H54 (cell line): Measurements from ENCODE around the gene HNRNPA1.
A peak's percentile ranks its signal among the peaks of the same experiment; 100 is the strongest.
"Not testable (repeated sequence)": the region's sequence is repeated elsewhere in the genome, so short reads cannot be mapped to it uniquely, and the experiment has no call there.

Source experiments
- DNase-seq: peaks from one replicate; pipeline ENCODE4 v3.0.0; 2011; ENCODE audit warnings: low spot score, mixed read lengths; ENCODE audit not compliant: insufficient read length
- FAIRE-seq: peaks from 3 replicates; lab custom pipeline; 2011; peaks lifted over from hg19 to GRCh38; lab: Jason Lieb, UNC
- POLR2A ChIP-seq: IDR thresholded peaks from 2 replicates; pipeline ENCODE4 v1.6.1; 2011; ENCODE audit warnings: low read depth, mild to moderate bottlenecking, low read length

Gene HNRNPA1

GRCh38 chr12:54259194-54260011, 21.1 kb upstream of the HNRNPA1 start:
- no peak for TF ChIP-seq POLR2A
- peak; percentile 84 for FAIRE-seq
- DNase-seq: peak; percentile 73

- TF ChIP-seq POLR2A: no peak
- no peak for DNase-seq
- FAIRE-seq: no peak
Measured at GRCh38 chr12:54261815-54262402, 18.6 kb upstream of the HNRNPA1 start.

DNA sequence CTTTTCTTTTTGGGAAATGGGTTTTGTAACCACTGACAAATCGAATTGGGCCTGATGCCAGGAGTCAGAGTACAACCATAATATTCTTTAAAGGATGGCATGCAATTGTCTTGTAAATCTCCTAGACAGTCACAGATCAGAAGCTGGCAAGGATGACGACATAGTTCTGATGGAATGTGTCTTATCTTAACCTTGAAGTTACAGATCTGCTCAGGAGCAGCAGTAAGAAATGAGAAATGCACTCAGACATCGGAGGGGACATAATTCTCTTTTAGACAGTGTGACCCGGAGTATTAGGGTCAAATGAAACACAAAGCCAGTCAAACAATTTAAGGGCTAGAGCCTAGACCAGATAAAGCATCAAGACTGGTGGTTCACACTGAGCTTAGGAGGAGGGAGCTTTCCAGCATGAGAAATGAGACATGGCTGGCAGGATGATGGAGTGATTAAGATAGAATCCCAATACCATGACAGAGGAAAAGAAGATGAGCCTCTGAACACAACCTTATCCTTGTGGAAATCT, 18.1 kb upstream of the HNRNPA1 start:
- DNase-seq (no peak), FAIRE-seq (no peak)
- no peak for TF ChIP-seq POLR2A

DNA sequence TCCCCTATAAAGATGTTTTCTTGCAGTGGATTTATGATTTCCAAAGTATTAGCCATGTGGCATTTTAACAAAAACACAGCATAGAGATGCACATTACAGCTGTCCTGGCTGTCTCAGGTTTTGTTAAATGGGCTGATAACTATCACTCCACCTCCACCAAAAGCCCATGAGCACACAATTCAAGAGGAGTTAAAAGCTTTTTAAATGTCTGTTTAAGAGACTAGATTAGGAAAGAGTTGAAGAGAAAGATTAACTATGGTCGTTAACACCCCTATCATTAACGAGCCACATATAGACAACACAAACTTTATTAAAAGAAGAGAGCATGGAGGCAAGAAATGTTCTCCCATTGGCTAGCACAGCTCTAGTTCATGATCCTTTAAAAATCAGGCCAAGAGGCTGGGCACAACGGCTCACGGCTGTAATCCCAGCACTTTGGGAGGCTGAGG, 15.1 kb upstream of the HNRNPA1 start:
- no peak for TF ChIP-seq POLR2A
- no peak for FAIRE-seq
- no peak for DNase-seq

- FAIRE-seq (no peak), DNase-seq (no peak)
- no peak for TF ChIP-seq POLR2A
Measured at GRCh38 chr12:54266852-54267251, 13.7 kb upstream of the HNRNPA1 start.

- no peak for TF ChIP-seq POLR2A
- DNase-seq: no peak
- FAIRE-seq: no peak
Measured at GRCh38 chr12:54270345-54270744, 10.2 kb upstream of the HNRNPA1 start.

DNA sequence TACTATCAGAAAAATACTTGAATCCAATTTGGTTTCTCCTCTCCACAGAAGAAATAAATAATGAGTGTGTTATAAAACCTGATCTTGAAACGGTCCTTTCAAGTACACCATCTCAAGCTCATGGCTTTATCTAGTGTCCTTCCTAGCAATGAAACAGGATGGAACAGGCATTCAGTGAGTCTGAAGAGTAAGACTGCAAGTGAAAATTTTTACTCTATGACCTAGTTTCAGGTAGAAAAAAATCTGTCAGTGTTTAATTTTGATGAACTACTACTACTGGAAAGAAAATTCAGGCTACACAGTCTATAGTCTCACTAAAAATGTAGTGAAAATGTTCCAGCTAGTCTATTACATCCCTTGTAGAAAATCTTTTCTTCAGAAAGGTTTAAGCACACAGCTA, 8.3 kb upstream of the HNRNPA1 start:
- DNase-seq: no peak
- FAIRE-seq: no peak
- no peak for TF ChIP-seq POLR2A

DNA sequence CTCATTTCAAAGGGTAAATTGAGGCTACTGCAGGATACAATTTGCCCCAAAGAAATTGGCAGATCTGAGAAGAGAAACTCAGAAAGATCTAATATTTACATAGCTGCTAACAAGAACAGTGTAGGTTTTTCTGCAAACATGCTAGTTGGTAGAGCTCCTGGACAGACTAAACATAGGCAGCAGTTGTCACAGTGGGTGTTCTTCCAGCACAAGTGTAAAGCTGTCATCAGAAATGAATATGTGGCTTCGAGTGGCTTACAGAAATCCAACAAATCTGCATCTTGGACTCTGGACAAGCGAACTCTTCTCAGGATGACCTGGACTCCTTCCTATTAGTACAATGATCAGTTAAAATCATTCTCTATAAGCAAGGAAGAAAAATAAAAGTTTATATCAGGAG, 6.5 kb upstream of the HNRNPA1 start:
- no peak for TF ChIP-seq POLR2A
- no peak for DNase-seq
- FAIRE-seq: no peak

DNA sequence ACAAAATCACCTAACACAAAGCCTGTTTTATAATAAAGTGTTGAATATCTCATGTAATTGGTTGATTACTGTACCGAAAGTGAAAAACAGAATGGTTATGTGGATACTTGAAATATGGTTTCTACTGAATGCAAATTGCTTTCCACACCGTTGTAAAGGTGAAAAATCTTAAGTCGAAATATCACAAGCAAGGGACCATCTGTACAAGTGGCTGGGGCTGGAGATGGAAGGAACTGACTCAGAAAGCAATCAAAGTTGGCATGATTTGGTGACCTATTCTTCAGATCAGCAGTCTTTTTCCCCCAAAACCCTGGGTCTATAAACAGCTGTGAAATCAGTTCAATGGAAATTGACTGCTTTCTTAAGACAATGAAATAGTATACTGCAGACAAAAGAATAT, 4.2 kb upstream of the HNRNPA1 start:
- no peak for DNase-seq
- TF ChIP-seq POLR2A: no peak
- FAIRE-seq: no peak

GRCh38 chr12:54277823-54278276, 2.7 kb upstream of the HNRNPA1 start:
- no peak for TF ChIP-seq POLR2A
- DNase-seq (no peak), FAIRE-seq (no peak)

DNA sequence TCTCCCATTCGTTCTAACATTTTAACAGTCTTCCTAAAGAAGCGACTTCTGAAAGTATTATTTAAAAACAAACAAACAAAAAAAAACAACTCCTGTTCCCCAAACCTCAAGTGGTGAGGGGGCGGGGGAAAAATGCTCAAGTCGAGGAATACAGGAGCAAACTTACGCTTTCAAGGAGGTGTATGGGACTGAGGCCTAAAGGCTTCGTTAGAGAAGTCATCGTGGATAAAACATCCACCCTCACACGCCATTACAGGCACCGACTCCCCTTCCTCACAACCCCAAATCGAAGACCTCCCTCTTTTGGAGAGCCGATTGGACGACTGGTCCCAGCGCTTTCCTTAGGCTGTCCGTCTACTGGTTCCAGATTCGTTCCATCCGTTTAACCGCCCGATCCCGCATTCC, 1.3 kb upstream of the HNRNPA1 start:
- FAIRE-seq (no peak), DNase-seq (no peak)
- TF ChIP-seq POLR2A: no peak

DNA sequence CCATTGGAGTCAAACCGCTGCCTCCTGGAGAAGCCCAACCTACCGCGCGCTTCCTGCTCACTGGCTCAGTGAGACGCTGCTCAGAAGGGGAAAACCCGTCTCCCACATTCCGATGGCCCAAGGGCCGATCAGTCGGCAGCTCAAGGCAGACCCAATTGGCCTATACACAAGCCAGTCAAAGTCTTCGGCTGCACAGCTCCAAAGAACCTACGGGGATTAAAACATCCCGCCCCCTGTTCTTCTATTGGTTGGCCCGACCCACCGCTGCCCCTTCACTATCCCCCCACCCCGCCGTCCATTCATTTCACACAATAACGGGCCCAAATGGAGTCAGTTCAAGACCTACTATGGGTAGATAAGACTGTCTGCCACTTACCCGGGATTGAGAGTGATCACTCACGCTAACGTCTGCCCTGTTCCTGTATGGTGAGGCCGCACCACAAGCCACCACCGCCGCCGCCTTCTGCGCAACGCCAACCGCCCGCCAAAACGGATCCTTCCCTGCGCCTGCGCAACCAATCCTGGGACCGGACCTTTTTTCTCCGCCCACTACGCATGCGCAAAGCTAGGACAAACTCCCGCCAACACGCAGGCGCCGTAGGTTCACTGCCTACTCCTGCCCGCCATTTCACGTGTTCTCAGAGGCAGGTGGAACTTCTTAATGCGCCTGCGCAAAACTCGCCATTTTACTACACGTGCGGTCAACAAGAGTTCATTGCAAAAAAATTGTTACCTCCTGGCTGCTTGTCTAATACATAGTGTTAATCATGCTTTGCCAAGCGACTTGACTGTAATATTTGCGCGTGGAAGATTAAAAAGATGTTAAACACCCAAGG, 676 bp upstream of the HNRNPA1 start, which contains the start of gene CBX5:
Gene CBX5 (minus strand): TSS at position 491 of the 836 bp plus-strand sequence. CDS start 22,472 bp downstream, outside the sequence.
- FAIRE-seq (peak; percentile 70), DNase-seq (peak; percentile 90)
- peak; percentile 83 for TF ChIP-seq POLR2A

GRCh38 chr12:54281261-54281638, 724 bp downstream of the HNRNPA1 start:
- not testable (repeated sequence) for FAIRE-seq

GRCh38 chr12:54281694-54282093, 1.2 kb downstream of the HNRNPA1 start:
- DNase-seq, FAIRE-seq: not testable (repeated sequence)

More at GRCh38 chr12:54281261-54281638, 724 bp downstream of the HNRNPA1 start:
- not testable (repeated sequence) for DNase-seq
